ENCODE results near the gene SLAMF9.

DNA sequence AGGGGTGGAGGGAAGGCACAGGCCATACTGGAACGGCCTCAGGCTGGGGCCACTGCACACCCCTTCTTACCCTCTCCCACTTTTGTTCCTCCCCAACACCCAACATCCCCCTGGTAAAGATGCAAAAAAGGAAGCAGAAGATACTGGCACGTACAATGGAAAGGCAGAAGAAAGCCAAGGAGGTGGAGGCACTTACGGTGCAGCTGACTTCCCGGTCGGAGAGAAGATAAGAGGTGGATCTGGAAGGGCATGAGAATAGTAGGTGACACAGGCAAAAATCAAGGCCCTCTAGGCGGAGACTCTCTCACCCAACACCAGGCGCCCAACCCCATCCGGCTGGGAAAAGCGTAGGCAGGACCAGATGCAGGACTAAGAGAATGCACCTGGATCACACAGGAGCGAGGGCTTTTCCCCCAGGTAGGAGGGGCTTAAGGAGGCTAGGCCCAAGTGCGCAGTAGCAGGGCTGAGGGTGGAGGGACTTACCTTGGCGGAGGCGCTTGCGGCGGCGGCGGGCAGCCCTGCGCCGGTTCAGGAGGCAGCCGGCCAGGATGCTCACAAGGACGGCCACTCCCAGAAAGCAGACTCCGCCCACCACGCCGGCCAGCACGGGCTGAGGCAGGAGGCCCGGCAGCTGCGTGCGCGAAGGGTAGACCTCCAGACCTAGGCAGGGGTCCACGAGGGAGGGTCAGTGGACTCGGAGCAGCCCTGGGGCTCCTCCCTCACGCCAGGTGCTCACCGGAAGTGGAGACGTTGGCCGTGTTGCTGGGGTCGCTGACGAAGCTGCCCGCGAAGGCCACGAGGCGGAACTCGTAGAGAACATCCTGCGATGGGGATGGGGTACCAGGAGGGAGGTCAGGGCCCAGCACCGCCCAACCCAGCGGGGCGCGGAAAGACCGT is 24.6 kb downstream of the SLAMF9 start:
- TF ChIP-seq, protein P1, sequence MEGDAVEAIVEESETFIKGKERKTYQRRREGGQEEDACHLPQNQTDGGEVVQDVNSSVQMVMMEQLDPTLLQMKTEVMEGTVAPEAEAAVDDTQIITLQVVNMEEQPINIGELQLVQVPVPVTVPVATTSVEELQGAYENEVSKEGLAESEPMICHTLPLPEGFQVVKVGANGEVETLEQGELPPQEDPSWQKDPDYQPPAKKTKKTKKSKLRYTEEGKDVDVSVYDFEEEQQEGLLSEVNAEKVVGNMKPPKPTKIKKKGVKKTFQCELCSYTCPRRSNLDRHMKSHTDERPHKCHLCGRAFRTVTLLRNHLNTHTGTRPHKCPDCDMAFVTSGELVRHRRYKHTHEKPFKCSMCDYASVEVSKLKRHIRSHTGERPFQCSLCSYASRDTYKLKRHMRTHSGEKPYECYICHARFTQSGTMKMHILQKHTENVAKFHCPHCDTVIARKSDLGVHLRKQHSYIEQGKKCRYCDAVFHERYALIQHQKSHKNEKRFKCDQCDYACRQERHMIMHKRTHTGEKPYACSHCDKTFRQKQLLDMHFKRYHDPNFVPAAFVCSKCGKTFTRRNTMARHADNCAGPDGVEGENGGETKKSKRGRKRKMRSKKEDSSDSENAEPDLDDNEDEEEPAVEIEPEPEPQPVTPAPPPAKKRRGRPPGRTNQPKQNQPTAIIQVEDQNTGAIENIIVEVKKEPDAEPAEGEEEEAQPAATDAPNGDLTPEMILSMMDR (conservative IDR thresholded peaks at IDR 0.05; ENCODE audit: low read depth, low read length): no peak
- TF ChIP-seq EZH2phosphoT487 (IDR thresholded peaks at IDR 0.05; ENCODE audit: borderline replicate concordance, low read length) (no peak), EZH2 (IDR thresholded peaks at IDR 0.05; ENCODE audit: low read length, unreplicated experiment) (no peak)
